Endothelial cell of umbilical vein (primary cell): ENCODE measurements around the gene PKDREJ.

Experiments used
- EZH2 ChIP-seq: IDR thresholded peaks from 2 replicates; pipeline ENCODE4 v1.6.1; 2012; ENCODE audit warnings: borderline replicate concordance, low read depth, mild to moderate bottlenecking, moderate library complexity, low read length, inconsistent platforms; ENCODE audit not compliant: severe bottlenecking
- GATA2 ChIP-seq: IDR thresholded peaks from 2 replicates; pipeline ENCODE4 v1.7.0; 2011; ENCODE audit warnings: low read depth, mild to moderate bottlenecking, moderate library complexity, mixed read lengths, low read length; ENCODE audit not compliant: insufficient read length, insufficient read depth
- MYC ChIP-seq: IDR thresholded peaks from one replicate; pipeline ENCODE4 v1.6.1; 2011; ENCODE audit warnings: mild to moderate bottlenecking, low read depth, low read length
- POLR2A ChIP-seq: IDR thresholded peaks from 2 replicates; pipeline ENCODE4 v1.6.1; 2012; ENCODE audit warnings: low read depth, mild to moderate bottlenecking, control low read depth, low read length
- POLR2AphosphoS5 ChIP-seq: IDR thresholded peaks from 2 replicates; pipeline ENCODE4 v1.6.1; 2012; ENCODE audit warnings: low read depth, mild to moderate bottlenecking, control low read depth, low read length, moderate library complexity; ENCODE audit not compliant: insufficient read depth
- TF ChIP-seq, protein P1 (sequence below), 2 donors: IDR thresholded peaks; 1 replicate in 1 of 2; 2 replicates in 1 of 2; pipeline ENCODE4 v1.5.1; 2011; ENCODE audit warnings: low read length in 2 of 2, mild to moderate bottlenecking in 2 of 2, moderate library complexity in 2 of 2, control low read depth in 1 of 2, inconsistent platforms in 1 of 2, low read depth in 1 of 2; ENCODE audit not compliant: insufficient read depth in 1 of 2; ENCODE audit errors: extremely low read depth in 1 of 2
- TF ChIP-seq, protein P2 (sequence below): IDR thresholded peaks from 2 replicates; pipeline ENCODE4 v1.6.1; 2011; ENCODE audit not compliant: insufficient read depth, insufficient read length

DNA sequence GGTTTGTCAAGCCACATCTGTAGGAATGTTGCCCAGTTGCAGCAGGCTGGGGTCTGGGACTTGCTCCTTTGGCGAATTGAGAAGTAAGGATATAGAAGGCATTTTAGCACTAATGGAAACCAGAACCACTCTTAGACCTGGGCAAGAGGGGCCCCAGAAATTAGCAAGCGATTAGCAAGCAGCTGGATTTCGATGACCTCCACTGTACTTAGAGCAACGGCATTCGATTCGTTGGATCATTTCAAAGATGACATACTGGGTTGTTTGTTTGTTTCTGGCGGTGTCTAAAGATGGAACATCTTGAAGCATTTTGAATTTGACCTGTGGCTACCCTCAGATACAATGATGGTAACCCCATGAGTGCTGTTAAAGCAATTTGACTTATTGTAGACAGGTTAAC lies 11.9 kb downstream of the PKDREJ start:
- TF ChIP-seq, protein P1, sequence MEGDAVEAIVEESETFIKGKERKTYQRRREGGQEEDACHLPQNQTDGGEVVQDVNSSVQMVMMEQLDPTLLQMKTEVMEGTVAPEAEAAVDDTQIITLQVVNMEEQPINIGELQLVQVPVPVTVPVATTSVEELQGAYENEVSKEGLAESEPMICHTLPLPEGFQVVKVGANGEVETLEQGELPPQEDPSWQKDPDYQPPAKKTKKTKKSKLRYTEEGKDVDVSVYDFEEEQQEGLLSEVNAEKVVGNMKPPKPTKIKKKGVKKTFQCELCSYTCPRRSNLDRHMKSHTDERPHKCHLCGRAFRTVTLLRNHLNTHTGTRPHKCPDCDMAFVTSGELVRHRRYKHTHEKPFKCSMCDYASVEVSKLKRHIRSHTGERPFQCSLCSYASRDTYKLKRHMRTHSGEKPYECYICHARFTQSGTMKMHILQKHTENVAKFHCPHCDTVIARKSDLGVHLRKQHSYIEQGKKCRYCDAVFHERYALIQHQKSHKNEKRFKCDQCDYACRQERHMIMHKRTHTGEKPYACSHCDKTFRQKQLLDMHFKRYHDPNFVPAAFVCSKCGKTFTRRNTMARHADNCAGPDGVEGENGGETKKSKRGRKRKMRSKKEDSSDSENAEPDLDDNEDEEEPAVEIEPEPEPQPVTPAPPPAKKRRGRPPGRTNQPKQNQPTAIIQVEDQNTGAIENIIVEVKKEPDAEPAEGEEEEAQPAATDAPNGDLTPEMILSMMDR (IDR thresholded peaks at IDR 0.05; ENCODE audit: extremely low read depth in 1 of 2, insufficient read depth in 1 of 2, low read depth in 1 of 2, low read length in 2 of 2) = no peak
- TF ChIP-seq POLR2A = no peak
- no peak for TF ChIP-seq MYC
- no peak for TF ChIP-seq EZH2
- no peak for TF ChIP-seq GATA2
- TF ChIP-seq, protein P2, sequence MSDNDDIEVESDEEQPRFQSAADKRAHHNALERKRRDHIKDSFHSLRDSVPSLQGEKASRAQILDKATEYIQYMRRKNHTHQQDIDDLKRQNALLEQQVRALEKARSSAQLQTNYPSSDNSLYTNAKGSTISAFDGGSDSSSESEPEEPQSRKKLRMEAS = no peak
- no peak for TF ChIP-seq POLR2AphosphoS5
